G401.6 (cell line): ENCODE results near the gene ZBTB49.
A peak's percentile ranks its signal among the peaks of the same experiment; 100 is the strongest.
"Not testable (repeated sequence)": the region's sequence is repeated elsewhere in the genome, so short reads cannot be mapped to it uniquely, and the experiment has no call there.

Experiments
- FAIRE-seq: peaks from 2 replicates; lab custom pipeline; 2012; peaks lifted over from hg19 to GRCh38; lab: Jason Lieb, UNC

Gene ZBTB49

GRCh38 chr4:4289941-4290850 is at the start of gene ZBTB49, which contains the start of gene LYAR:
TSS of gene ZBTB49 (plus strand) at chr4:4290251. CDS start at chr4:4299946, 9,695 bp downstream.
TSS of gene LYAR (minus strand) at chr4:4290154. CDS start at chr4:4283742, 6,412 bp downstream.
- FAIRE-seq = peak; percentile 39

GRCh38 chr4:4245172-4245571 is 44.9 kb upstream of the ZBTB49 start:
- FAIRE-seq = no peak

GRCh38 chr4:4247696-4248028 is 42.4 kb upstream of the ZBTB49 start:
- no peak for FAIRE-seq

GRCh38 chr4:4248029-4248884 is 41.8 kb upstream of the ZBTB49 start, which contains the start of gene TMEM128:
TSS of gene TMEM128 (minus strand) at chr4:4248223. CDS start at chr4:4248202, 21 bp downstream.
- FAIRE-seq = peak; percentile 81

- no peak for FAIRE-seq
Observed at GRCh38 chr4:4248885-4249203, 41.2 kb upstream of the ZBTB49 start.

- not testable (repeated sequence) for FAIRE-seq
Observed at GRCh38 chr4:4249342-4249741, 40.7 kb upstream of the ZBTB49 start.

GRCh38 chr4:4249866-4250265 is 40.2 kb upstream of the ZBTB49 start:
- no peak for FAIRE-seq

- FAIRE-seq = no peak
Observed at GRCh38 chr4:4254199-4254598, 35.9 kb upstream of the ZBTB49 start.

GRCh38 chr4:4254666-4255065 is 35.4 kb upstream of the ZBTB49 start:
- FAIRE-seq = no peak

GRCh38 chr4:4256799-4257198 is 33.3 kb upstream of the ZBTB49 start:
- FAIRE-seq = no peak

GRCh38 chr4:4257705-4258104 is 32.3 kb upstream of the ZBTB49 start:
- not testable (repeated sequence) for FAIRE-seq

- no peak for FAIRE-seq
Observed at GRCh38 chr4:4259484-4260100, 30.5 kb upstream of the ZBTB49 start.

GRCh38 chr4:4260185-4260751 is 29.8 kb upstream of the ZBTB49 start:
- peak; percentile 95 for FAIRE-seq

- FAIRE-seq = no peak
Observed at GRCh38 chr4:4267981-4268380, 22.1 kb upstream of the ZBTB49 start.

- no peak for FAIRE-seq
Observed at GRCh38 chr4:4268776-4269175, 21.3 kb upstream of the ZBTB49 start.

GRCh38 chr4:4269331-4269731 is 20.7 kb upstream of the ZBTB49 start:
- FAIRE-seq = no peak

GRCh38 chr4:4269856-4270255 is 20.2 kb upstream of the ZBTB49 start:
- FAIRE-seq = no peak

GRCh38 chr4:4270529-4270928 is 19.5 kb upstream of the ZBTB49 start:
- no peak for FAIRE-seq

- FAIRE-seq = no peak
Observed at GRCh38 chr4:4271912-4272311, 18.1 kb upstream of the ZBTB49 start.

GRCh38 chr4:4274226-4274625 is 15.8 kb upstream of the ZBTB49 start:
- FAIRE-seq = no peak

- no peak for FAIRE-seq
Observed at GRCh38 chr4:4277531-4277930, 12.5 kb upstream of the ZBTB49 start.

- no peak for FAIRE-seq
Observed at GRCh38 chr4:4281787-4282186, 8.3 kb upstream of the ZBTB49 start.
